Measurements from ENCODE around the gene VEGFC.

Gene VEGFC

DNA sequence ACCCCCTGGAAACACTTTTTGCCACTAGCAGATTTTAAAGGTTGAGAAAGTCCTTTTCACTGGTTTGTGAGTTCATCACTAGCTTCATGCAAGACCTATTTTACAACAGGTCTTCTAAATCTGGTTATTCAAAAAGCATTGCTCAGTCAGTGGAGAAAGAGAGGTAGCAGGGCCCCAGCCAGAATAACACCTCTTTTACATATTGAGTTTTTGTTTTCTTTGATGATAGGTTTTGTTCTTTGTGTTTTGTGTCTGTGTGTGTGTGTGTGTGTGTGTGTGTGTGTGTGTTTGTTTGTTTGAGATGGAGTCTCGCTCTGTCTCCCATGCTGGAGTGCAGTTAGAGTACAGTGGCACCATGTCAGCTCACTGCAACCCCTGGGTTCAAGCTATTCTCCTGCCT lies 2.7 kb upstream of the VEGFC start:
- DNase-seq, result no peak

DNA sequence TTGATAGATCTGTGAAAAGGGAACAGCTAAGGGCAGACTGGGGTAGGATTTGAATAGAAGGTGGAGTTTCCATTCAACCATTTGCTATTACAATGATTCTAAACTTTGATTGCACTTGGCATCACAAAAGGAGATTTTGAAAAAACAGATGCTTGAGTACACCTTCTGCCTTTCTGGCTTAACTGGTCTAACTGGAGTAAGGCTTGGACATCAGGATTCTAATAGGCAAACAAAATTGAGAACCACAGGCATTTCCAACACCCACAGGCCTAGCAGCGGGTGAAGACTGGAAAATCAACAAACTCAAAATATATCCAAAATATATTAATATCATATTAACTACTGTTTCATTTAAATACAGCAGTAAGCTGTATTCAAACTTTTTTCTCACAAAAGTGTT lies 1.9 kb upstream of the VEGFC start:
- no peak for DNase-seq

DNA sequence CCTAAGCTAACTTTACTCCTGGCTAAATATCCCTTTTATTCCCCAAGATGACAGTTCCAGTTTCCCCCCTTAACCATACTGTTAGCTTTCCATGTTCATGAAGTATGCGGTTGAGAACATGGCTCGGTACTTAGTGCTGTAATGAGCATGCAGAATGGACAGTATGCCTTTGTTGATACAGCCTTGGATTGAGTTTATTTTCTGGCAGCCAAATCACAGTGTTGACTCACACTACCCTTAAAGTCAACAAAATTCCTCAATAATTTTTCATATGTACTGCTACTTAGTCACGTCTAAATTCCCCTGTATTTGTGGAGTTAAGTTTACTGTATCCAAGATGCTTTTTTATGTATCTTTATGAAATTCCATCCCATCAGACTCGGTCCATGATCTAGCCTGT lies 1.4 kb upstream of the VEGFC start:
- DNase-seq, result no peak

DNA sequence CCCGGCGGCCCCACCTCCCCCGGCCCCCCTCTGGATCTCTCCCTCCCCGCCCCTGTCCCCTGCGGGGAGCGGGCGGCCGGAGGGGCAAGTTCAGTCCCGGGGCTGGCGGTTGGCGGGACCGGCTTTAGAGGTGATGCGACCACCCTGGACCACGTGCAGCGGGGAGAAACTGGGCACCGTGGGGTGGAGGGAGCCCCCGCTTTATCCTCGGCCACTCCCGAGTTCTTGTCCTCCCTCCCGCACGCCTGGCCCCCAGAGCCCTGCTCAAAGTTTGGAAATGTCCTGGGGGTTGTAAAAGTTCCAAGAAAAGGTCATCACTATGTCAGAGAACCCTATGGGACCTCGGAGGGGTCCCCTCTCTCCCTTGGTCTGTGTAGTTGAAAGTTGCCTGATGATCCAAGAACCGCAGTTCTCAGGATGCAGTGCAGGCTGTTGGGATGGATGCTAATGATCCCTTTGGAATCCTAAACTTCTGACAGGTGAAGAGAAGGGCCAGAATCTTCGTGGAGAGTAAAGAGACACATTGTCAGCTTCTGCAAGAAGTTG lies 411 bp upstream of the VEGFC start:
- DNase-seq, result no peak

DNA sequence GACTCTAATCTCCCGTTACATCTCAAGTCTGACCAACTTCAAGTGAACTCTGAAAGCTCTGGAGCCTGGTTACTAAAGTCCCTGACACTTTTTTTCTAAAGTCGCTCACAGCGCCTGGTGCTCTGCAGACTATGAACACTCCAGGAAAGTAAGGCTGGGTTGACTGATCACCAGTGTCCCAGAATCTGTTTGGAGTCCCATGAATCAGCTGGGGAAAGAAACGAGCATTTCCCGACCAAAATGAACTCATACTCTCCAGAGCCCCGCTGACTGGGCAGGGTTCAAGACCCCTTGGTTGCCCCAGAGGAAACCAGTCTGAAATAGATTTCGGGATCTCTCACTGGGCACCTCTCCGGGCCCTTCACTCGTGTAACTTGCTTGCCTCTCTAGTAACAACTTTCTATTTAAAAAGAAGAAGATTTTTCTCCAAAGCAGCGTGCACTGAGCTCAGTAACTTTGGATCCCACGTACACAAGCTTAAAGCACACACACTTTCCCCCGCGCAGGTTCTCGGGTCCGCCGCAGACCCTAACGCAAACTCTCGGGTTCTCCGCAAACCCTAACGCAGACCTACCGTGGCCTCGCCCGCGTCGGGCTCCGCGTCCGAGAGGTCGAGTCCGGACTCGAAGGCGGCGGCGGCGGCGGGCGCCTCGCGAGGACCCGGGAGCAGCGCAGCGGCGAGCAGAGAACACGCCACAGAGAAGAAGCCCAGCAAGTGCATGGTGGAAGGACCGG lies 964 bp downstream of the VEGFC start:
- DNase-seq, result no peak

DNA sequence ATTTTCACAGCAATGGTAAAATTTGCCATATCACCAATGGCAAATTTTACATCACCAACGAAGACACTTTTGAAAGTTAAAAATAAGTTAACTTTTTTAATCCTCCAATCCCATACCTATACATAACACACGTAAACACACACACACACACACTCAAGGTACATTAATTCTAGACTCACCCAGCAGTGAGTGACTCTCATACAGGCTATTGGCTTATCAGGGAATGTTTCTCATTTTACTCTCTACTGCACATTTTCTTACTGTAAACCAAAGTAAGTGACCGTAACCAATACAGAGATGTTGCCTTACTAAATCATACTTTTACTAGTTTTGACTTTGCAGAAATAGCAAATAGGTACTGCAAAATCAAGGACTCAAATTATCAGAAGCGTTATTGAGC lies 2.3 kb downstream of the VEGFC start:
- DNase-seq, result no peak

DNA sequence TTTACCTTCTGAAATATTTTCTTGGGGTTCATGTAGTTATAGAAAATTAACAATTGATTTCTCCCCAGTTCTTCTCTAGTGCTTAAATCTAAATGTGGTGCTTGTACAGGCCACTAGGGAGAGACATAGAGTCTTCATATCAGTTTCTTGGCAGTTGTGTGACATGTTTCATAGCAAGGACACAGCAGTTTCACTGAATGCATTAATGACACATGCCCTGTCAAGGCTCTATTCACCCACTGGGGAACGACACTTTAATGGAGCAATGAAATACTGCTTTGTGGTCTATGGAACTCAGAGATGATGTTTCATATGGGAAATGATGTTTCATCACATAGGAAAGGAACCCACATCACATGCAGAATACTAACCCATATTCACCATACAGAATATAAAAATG lies 2.8 kb downstream of the VEGFC start:
- DNase-seq, result no peak

DNA sequence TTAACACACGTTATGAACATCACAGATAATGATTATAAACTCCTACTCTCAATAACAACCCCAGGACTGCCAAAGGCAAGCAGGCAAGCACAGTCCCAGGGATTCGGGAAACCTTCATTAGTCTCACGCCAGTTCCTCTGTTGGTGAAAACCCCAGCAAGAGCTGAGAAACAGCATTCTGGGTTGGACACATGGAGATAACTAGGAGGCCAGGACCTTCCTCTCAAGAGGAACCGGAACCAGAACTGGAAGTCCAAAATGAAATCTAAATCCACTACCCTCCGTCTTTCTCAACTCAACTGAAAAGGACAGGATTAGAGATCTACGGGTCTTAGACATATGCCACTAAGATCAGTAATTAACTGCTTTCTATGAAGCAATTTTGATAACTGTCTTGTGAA lies 3.8 kb downstream of the VEGFC start:
- no peak for DNase-seq

DNA sequence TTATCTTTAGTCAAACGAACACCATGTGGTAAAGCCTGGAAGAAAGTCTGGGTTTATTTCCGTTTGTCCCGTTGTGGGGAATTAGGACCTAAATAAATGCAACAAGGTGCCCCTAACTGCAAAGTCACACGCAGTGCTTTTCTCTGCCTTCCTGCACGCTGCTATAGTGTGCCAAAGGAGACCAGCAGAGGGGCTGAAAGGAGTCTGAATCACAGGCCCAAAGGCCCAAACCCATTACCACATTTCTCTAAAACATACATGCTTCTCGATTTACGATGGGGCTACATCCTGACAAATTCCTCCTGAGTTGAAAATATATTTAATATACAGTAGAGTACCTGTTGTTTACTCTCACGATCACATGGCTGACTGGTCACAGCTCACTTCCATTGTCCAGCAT lies 4.5 kb downstream of the VEGFC start:
- no peak for DNase-seq

DNA sequence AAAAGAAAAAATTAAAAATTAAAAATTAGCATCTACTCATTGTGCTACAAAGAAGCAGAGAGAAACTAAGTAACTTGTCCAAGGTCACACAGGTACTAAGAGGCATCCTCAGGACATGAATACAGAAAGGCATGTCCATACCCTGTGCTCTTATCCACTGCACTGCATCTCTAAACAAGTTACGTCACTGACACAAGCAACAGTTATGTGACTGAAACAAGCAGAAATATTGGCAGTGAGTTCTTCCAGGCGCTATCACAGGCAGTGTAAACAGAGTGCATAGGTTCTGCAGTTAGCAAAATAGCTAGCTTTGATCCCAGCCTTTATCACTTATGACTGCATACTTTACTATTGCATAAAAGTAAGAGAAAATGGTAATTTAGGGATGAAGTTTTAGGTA lies 7.9 kb downstream of the VEGFC start:
- no peak for DNase-seq

DNA sequence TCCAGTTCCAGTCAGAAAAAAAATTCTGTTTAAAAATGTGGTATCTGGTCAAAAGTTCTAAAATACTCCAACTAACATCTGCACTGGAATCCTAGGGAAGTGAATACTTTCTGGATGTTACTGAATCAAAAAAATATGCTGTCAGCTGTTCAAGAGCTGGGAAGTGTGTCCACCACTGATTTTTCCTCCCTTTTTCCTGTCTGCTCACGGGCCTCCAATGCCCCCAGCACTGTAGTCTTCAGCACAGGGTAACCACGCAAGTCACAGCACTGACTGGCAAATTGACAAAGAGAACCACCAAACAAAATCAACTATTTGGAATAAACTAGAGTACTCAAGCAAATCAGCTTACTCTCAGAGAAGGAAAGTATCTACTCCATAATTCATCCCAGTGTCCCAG lies 9.9 kb downstream of the VEGFC start:
- no peak for DNase-seq

DNA sequence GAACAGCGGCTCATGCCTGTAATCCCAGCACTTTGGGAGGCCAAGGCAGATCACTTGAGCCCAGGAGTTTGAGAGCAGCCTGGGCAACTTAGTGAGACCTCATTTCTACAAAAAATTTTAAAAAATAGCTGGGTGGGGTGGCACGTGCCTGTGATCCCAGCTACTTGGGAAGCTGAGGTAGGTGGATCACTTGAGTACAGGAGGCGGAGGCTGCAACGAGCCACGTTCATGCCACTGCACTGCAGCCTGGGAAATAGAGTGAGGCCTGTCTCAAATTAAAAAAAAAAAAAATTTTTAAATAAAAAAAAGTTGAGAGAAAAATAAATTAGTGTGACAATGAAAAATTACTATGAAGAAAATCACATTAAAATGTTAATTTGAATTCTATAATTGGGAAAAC lies 10.5 kb downstream of the VEGFC start:
- DNase-seq, result no peak

DNA sequence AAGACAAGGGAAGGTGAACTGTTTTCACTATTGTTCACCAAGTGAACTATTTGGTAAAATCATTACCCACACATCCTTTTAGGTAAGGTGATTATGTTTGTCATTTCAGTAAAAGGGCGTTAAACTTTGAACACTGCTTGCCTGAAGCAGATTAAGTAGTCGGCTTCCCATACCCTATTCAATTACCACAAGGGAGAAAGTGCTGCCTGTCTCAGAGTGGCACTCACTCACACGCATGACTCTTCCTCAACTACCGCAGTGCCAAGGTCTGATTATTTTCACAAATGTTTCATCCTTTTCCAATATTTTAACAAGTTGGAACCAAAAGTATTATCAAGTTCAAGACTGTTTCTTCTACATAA lies 11.0 kb downstream of the VEGFC start:
- no peak for DNase-seq

DNA sequence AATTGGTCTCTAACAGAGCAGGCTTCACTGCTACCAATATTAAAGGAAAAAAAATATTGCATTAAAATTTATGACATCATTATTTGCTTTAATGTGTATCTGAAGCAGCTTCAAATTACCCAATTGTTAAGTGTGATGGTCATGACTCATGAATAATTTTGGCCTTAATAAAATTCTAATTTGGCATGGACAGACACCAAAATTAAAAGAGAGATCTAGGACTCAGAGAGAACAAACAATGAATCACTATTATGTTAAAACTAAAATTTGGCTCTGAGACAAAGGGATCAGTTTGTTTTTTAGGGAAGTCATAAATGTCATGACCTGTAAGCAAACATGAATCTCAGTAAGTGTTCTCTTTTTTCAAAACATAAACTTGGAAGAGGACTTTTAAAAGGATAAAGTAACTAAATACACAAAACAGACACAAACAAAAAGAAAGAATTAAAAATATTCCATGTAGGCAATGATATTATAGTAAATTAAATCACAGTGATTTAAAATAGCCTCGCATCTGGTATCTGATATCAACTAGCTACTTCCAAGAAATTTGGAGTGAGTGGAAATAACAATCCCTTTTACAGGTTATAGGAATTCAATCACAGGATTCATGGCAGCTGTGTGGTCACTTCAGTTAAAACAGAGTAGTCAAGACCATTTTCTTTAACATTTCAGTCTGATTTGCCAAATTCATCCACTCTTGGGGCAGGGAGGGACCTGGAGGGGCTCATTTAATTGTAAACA lies 11.6 kb downstream of the VEGFC start:
- no peak for DNase-seq

DNA sequence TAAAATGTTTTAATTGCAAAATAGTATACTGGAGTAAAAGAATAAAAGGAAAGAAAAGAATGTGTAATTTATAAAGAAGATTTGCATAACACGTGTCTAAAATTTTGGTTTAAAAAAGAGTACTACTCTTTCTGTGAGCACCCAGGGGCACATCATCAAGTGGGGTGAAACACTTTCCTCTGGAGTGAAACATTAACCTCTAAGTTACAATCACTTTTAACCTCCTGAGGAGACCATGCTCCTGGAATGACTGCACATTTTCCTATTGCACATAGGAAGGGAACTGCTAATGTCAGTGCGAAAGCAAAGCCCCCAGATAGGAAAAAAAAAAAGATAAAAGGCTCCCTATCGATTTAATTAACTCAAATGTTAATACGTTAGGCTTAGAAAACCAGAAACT lies 13.3 kb downstream of the VEGFC start:
- DNase-seq, result no peak

DNA sequence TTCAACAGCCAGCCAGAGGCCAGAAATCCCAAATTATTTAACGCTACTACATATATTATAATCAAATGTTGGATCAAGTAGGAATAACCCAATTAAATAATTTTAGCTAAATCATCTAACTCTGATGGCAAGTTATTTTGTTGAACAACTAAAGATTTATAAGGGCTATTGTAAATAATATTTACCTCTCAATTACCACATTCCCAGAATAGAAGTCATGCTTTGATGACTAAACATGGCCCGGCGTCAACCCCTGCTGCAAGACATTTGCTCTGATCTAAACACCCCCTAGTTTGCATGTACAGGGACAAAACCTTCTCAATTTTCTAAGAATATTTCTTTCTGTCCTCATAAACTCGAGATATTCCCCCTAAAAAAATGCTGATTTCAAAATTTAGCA lies 14.2 kb downstream of the VEGFC start:
- DNase-seq, result no peak

DNA sequence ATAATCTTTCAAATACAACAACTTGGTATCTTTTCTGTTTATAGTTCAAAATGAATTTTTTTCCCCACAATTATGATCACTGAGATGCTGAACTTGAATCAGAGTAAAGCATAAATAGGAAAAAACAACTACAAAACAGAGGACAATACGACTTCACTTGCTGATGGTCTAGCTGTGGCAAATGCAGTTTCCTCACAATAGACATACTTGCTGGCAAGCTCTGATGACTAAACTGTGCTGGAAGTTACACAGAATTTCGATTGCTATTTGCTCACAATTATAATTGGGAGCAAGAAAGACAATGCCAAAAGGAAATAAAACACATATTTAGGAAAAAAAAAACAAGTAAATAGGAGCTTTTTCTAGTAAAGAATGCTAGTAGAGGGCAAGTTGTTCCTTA lies 14.7 kb downstream of the VEGFC start:
- no peak for DNase-seq

DNA sequence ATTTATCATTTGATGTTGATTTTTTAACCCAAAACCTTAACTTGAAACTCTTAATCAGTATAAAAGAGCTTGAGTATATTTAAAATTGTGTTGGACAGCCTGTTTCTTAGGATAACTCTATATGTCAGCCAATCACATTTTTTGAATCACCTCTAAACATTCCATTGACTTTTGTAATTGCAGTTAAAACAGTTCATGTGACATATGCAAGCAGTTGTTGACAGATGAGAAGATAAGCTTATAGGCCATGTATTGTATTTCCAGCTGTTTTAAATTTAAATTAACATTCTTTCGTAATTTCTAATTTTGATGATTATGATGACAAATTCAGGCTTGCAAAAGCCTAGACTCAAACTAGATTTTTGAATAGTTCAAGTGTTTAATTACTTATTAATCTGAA lies 17.4 kb downstream of the VEGFC start:
- no peak for DNase-seq

DNA sequence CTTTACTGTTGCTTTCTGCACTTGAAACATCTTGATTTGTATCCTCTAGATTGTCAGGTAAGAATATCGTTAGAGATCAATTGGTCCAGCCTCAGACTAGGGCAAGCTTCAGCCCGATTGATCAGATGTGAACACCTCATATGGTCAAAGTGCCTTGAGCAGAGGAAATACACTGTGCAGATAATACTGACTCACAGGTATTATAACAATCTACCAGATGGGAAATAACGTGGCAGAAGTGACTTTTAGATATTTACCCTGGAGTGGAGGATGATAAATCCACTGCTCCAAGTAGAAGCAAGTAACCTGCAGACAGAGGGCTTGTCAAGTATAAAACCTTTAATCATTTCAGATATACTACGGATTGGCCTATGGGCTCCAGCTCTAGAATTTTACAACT lies 17.9 kb downstream of the VEGFC start:
- no peak for DNase-seq

DNA sequence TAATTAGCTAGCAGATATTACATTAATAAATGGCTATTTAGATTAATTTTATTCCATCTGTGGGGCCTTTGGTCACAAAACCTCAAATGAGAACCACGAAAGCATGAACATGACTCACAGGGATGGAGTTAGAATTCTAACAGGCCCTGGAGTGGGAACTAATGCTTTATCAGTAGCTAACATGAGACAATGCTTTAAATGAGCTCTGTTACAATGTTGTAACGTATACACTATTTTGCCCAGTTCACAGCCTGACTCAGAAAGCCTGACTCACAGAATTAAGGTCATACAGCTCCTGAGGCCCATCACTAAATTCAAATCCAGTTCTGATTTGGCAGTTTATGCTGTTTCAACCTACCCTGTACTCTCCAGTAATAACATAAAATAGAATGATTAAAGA lies 23.2 kb downstream of the VEGFC start:
- DNase-seq, result no peak

DNA sequence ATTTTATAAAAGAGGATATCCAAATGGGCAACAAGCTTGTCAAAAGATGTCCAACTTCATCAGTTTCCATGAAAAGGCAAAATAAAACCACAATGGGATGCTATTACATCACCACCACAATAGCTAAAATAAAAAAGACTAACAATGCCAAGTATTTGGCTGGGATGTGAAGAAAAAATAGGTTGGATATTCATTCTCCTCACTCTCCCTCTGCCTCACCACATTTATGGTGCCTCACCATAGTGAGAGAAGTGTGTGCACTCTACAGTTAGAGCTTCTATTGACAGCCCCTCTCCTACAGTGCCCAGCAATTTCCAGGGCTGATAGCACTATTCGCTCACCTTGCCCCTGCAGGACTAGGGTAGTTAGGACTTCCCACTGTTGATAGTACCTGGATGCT lies 25.5 kb downstream of the VEGFC start:
- DNase-seq, result no peak

DNA sequence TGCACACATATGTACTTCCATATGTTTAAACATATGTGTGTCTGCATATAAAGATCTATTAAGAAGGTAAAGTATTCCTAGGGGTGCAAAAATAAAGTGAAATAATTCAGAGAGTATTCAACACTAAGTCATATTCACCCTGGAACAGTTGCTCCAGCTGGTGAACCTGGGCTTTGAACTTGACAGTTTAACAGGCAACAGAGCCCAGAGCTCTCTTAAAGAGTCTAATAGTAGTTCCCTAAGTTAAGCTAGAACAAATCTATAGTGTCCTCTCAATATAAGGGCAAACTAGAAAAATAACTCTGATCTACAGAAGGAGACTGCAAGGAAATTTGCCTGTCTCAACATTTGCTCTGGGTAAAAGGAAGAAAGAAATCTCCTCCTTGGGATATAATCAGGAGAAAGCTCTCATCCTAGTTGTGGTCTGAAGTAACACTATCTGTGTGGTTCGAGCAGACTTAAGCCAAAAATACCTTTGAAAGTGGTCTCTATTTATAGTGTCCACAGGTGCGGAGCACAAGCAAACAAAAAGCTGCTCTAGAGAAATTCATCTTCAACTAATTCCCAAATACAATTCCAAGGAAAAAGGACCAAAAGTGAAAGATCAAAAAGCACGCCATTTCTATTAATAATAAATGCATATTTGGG lies 29.9 kb downstream of the VEGFC start:
- no peak for DNase-seq

DNA sequence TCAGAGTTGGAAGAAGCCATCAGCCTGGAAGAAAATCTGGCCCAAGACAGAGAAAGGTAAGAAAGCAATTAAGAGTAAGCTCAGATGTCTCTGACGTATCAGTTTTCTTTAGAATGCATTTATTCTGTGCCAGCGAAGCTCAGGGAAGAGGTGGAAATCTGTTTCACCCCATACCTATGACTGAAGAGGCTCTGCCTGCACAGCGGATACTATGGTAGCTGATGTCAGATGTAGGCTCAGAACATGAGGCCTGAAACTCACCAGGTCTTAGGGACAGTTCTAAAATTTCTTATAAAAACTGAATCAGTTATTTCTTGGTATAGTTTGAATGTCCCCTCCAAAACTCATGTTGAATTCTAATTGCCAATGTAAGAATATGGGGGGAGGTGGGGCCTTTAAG lies 30.9 kb downstream of the VEGFC start:
- DNase-seq, result no peak

DNA sequence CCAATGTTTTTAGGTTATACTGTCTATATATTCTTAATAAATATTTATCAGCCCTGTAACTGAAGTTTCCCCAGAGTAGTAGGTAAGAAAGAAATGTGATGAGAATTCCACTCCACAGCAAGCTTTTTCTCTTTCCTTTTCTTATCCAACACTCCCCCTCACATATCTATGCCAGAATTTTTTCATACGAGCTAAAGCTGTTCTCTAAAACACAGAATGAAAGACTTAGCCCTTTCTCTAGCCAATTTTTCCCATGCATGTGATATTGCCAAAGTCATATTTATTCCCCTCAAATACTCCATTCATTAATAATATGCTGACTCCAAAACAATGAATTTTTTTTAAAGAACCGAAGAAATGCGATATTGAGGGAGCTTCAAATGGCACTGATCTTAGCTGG lies 32.3 kb downstream of the VEGFC start:
- no peak for DNase-seq

Measured in activated T-cell treated with anti-CD3 and anti-CD28 coated beads, Interleukin-2, amount 50 U/mL, for 1 hour (primary cell).